HepG2 (cell line): ENCODE results near the gene CAMK1D. TPM values are rescaled to one million over a fixed set of nuclear protein-coding genes. Genes with fewer than 3 reads are reported as not detected.

Experiments used
- ATAC-seq: fragments of 200-7000 bp; cut with Tn5 transposase; 3 replicates; pipeline ENCODE4 v1.9.1; 2020; ENCODE audit warnings: mild to moderate bottlenecking, moderate library complexity
- BruUV-seq: library from RNA; stranded (reverse); fragments of 400-500 nt; replicated peaks from 2 replicates; lab custom pipeline; 2021; lab: Mats Ljungman, UMichigan
- CTCF ChIA-PET: fragments of 300-600 bp; formaldehyde crosslinking; extraction: SDS; loops from one replicate; lab custom pipeline; 2021; ENCODE audit warnings: low total read pairs, inconsistent platforms, low intra/inter-chr PET ratio; lab: Yijun Ruan, JAX
- POLR2A ChIA-PET: fragments of 350-600 bp; sonication (Branson Sonifier 250); formaldehyde crosslinking; loops from one replicate; lab custom pipeline; 2020; ENCODE audit warnings: antibody characterized with exemption, inconsistent platforms; lab: Yijun Ruan, JAX
- DNase-seq: peaks from one replicate; pipeline ENCODE4 v3.0.0-alpha.2; 2015; ENCODE audit warnings: low spot score
- FAIRE-seq: peaks from 3 replicates; lab custom pipeline; 2011; peaks lifted over from hg19 to GRCh38; lab: Jason Lieb, UNC
- H2AFZ ChIP-seq: one replicate; pipeline ENCODE4 v1.6.1; 2011; ENCODE audit warnings: low read length, inconsistent platforms
- H3K27ac ChIP-seq: fragments of 300-600 bp; 3 replicates; pipeline ENCODE4 v1.8.0; 2011; ENCODE audit warnings: mixed run types, mild to moderate bottlenecking, mixed read lengths, low read length, inconsistent platforms; ENCODE audit not compliant: insufficient read depth; ENCODE audit errors: extremely low read length
- H3K27me3 ChIP-seq, 2 experiments: fragments of 200-600 bp in 1 of 2; 2 replicates in 1 of 2; 3 replicates in 1 of 2; pipeline versions ENCODE4 v1.6.0 to v1.8.0; 2011; ENCODE audit warnings: low read length in 2 of 2, mild to moderate bottlenecking in 2 of 2, moderate library complexity in 2 of 2, inconsistent platforms in 1 of 2; ENCODE audit not compliant: insufficient read depth in 2 of 2, control insufficient read depth in 1 of 2
- H3K36me3 ChIP-seq, 2 experiments: fragments of 200-600 bp in 1 of 2; replicated peaks in 1 of 2; 2 replicates in 1 of 2; 3 replicates in 1 of 2; pipeline versions ENCODE4 v1.5.1 to v1.8.0; 2011; ENCODE audit warnings: low read length in 2 of 2, inconsistent platforms in 1 of 2; ENCODE audit not compliant: insufficient read depth in 2 of 2, control insufficient read depth in 1 of 2
- H3K4me1 ChIP-seq: 2 replicates; pipeline ENCODE4 v1.5.1; 2012; ENCODE audit warnings: low read length, inconsistent platforms; ENCODE audit not compliant: insufficient read depth
- H3K4me2 ChIP-seq: 2 replicates; pipeline ENCODE4 v1.6.0; 2011; ENCODE audit warnings: low read depth, low read length, inconsistent platforms
- H3K4me3 ChIP-seq, 3 experiments: fragments of 200-600 bp in 1 of 3; sonication (generic), shearing (Covaris generic) in 1 of 3; replicated peaks in 1 of 3; 2 replicates each; pipeline ENCODE4 v1.5.1; 2011 to 2016; ENCODE audit warnings: low read length in 3 of 3, inconsistent platforms in 2 of 3, low read depth in 2 of 3, mild to moderate bottlenecking in 2 of 3, control low read depth in 1 of 3, mixed read lengths in 1 of 3; ENCODE audit not compliant: insufficient read depth in 1 of 3
- H3K79me2 ChIP-seq: one replicate; pipeline ENCODE4 v1.6.1; 2011; ENCODE audit warnings: low read length, inconsistent platforms; ENCODE audit not compliant: insufficient read depth
- H3K9ac ChIP-seq: 2 replicates; pipeline ENCODE4 v1.6.0; 2011; ENCODE audit warnings: mild to moderate bottlenecking, low read depth, low read length, inconsistent platforms; ENCODE audit not compliant: insufficient read depth
- H3K9me3 ChIP-seq: 2 replicates; pipeline ENCODE4 v1.5.1; 2012; ENCODE audit warnings: mild to moderate bottlenecking, low read length
- H4K20me1 ChIP-seq: 2 replicates; pipeline ENCODE4 v1.6.0; 2011; ENCODE audit warnings: inconsistent platforms, mild to moderate bottlenecking, low read length, moderate library complexity; ENCODE audit not compliant: insufficient read depth
- ARNT2 ChIP-seq: sonication (generic); formaldehyde crosslinking; IDR thresholded peaks from 2 replicates; pipeline ENCODE4 v1.8.0; 2022; ENCODE audit warnings: mild to moderate bottlenecking, low read depth, missing genetic modification reagents, moderate library complexity
- BCL6 ChIP-seq: IDR thresholded peaks from 2 replicates; pipeline ENCODE4 v1.6.1; 2016; ENCODE audit warnings: missing genetic modification reagents, missing compliant biosample characterization
- ETV5 ChIP-seq: IDR thresholded peaks from 2 replicates; pipeline ENCODE4 v1.6.1; 2018; ENCODE audit warnings: missing biosample characterization, missing genetic modification reagents, inconsistent platforms, borderline replicate concordance
- HNRNPL ChIP-seq: fragments of 200-400 bp; formaldehyde crosslinking; IDR thresholded peaks from 2 replicates; pipeline ENCODE4 v1.6.1; 2017; ENCODE audit warnings: mild to moderate bottlenecking, low read depth, low read length
- HOXA7 ChIP-seq: sonication (generic); formaldehyde crosslinking; IDR thresholded peaks from 2 replicates; pipeline ENCODE4 v1.8.1; 2022; ENCODE audit warnings: mild to moderate bottlenecking, missing genetic modification reagents, moderate library complexity
- KMT2A ChIP-seq: sonication (generic); formaldehyde crosslinking; IDR thresholded peaks from 2 replicates; pipeline ENCODE4 v1.4.0; 2020; ENCODE audit warnings: missing genetic modification reagents
- MED8 ChIP-seq: sonication (generic); formaldehyde crosslinking; IDR thresholded peaks from 2 replicates; pipeline ENCODE4 v1.8.1; 2023; ENCODE audit warnings: mild to moderate bottlenecking, missing genetic modification reagents; ENCODE audit not compliant: insufficient replicate concordance
- POLR2G ChIP-seq: fragments of 200-400 bp; formaldehyde crosslinking; IDR thresholded peaks from 2 replicates; pipeline ENCODE4 v1.6.1; 2018; ENCODE audit warnings: mild to moderate bottlenecking, low read depth, low read length, moderate library complexity
- RBM22 ChIP-seq: fragments of 200-400 bp; formaldehyde crosslinking; optimal IDR thresholded peaks from 2 replicates; pipeline ENCODE3; 2017; ENCODE audit warnings: mild to moderate bottlenecking, low read length, moderate library complexity
- RNF2 ChIP-seq: fragments of 450-650 bp; conservative IDR thresholded peaks from 2 replicates; pipeline ENCODE4 v1.6.1; 2016; ENCODE audit warnings: low read depth
- SOX5 ChIP-seq: IDR thresholded peaks from 2 replicates; pipeline ENCODE4 v1.6.1; 2016; ENCODE audit warnings: borderline replicate concordance
- TCF7 ChIP-seq: sonication (generic); IDR thresholded peaks from 2 replicates; pipeline ENCODE4 v1.6.1; 2016; ENCODE audit warnings: antibody characterized with exemption, low read depth
- ZNF101 ChIP-seq: sonication (generic); formaldehyde crosslinking; IDR thresholded peaks from 2 replicates; pipeline ENCODE4 v1.4.0; 2020; ENCODE audit warnings: mild to moderate bottlenecking, low read depth, missing genetic modification reagents, borderline replicate concordance
- ZNF138 ChIP-seq: sonication (generic); formaldehyde crosslinking; IDR thresholded peaks from 2 replicates; pipeline ENCODE4 v1.5.0; 2020; ENCODE audit warnings: mild to moderate bottlenecking, low read depth, missing genetic modification reagents
- ZNF607 ChIP-seq: sonication (generic); formaldehyde crosslinking; IDR thresholded peaks from 2 replicates; pipeline ENCODE4 v1.5.1; 2020; ENCODE audit warnings: missing genetic modification reagents, mild to moderate bottlenecking, borderline replicate concordance
- ZNF619 ChIP-seq: sonication (generic); formaldehyde crosslinking; IDR thresholded peaks from 2 replicates; pipeline ENCODE4 v1.4.0; 2020; ENCODE audit warnings: mild to moderate bottlenecking, missing genetic modification reagents
- WGBS: methylation state at CpG from one replicate; pipeline ENCODE4 v1.1.6; 2017; ENCODE audit warnings: low lambda C conversion rate; 5-methylcytosine and 5-hydroxymethylcytosine counted together
- in situ Hi-C: cut with HindIII; loops from 2 replicates; pipeline ENCODE4 v1.10.0; 2017; ENCODE audit warnings: low pct_unique_long_range_greater_than_20kb; ENCODE audit not compliant: extremely low pct_ligation_motif_present
- intact Hi-C: fragments of 100-400 bp; cut with micrococcal nuclease; formaldehyde crosslinking; loops from one replicate; pipeline ENCODE4 v1.10.0; 2022; ENCODE audit not compliant: unreplicated experiment
- polyA plus RNA-seq, 8 experiments: library from polyadenylated mRNA; depleted of rRNA in 3 of 8; stranded (reverse) in 7 of 8; unstranded in 1 of 8; fragments of >200 nt; fragmentation: Illumina TruSeq in 4 of 8; extraction: Trizol in 4 of 8; gene quantifications; 2 replicates each; pipeline versions ENCODE4 v1.2.1 to v1.2.3, GENCODE V29; 2011 to 2016; ENCODE audit warnings: low read depth in 4 of 8, missing spikeins in 1 of 8, mixed read lengths in 1 of 8; ENCODE audit not compliant: insufficient read depth in 1 of 8
- total RNA-seq, 5 experiments: library from RNA; depleted of rRNA; stranded (reverse); fragments of >200 nt; fragmentation: Illumina TruSeq; extraction: Trizol; gene quantifications; 2 replicates each; pipeline ENCODE4 v1.2.3, GENCODE V29; 2016; ENCODE audit warnings: low read depth in 1 of 5
- TF ChIP-seq, protein P1 (sequence below): IDR thresholded peaks from 2 replicates; pipeline ENCODE4 v1.4.0; 2020; ENCODE audit warnings: mild to moderate bottlenecking, missing genetic modification reagents

Gene CAMK1D
- total and polyA plus RNA-seq, 2 of the 13 experiments (the other 11 are each of a cell fraction or from before 2014, with no cell fraction given): under 0.01 TPM; not detected in 1

DNA sequence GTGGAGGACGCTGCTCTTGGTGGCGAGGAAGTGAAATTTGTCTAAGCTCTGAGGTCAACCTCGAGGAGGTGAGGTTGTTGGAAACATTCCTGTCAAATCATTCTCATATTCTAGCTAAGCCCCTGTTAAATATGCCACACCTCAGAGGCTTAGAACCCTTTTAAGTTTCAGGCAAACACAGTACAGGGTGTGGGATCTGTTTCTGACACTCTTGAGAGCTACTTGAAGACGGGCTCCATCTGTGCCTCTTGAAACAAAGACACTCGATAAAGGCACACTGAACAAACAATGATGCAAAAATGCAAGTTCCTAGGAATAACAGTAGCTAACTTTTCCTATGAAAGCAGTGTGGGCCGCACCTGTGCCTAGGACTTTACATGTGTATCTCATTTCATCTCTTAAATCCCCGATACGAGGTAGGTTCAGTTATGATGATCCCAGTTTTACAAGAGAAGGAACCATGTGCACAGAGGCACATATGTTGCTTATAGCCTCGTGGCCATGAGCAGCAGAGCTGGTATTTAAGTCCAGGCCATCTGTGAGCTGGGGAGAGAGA lies 352.9 kb downstream of the CAMK1D start:
- DNase-seq (no peak), FAIRE-seq (no peak), ATAC-seq (no peak)
- intact Hi-C loops (no loop called here), in situ Hi-C loops (no loop called here)
- peaks cover 0 to 3% of the 10 kb centered on the region in 2 experiments; a peak in 4 of 5 replicates for H3K27me3 ChIP-seq
- H4K20me1 ChIP-seq: no peaks in the 10 kb centered on the region
- H3K79me2 ChIP-seq: no peaks in the 10 kb centered on the region
- H3K9me3 ChIP-seq: no peaks in the 10 kb centered on the region
- H2AFZ ChIP-seq: no peak overlapping the region
- no peak for TF ChIP-seq POLR2G
- TF ChIP-seq ETV5 (CRISPR knock-in tag): no peak
- TF ChIP-seq HNRNPL: no peak
- no peak for TF ChIP-seq BCL6 (CRISPR knock-in tag)
- TF ChIP-seq RNF2: no peak
- no peak for TF ChIP-seq TCF7
- TF ChIP-seq, protein P1, sequence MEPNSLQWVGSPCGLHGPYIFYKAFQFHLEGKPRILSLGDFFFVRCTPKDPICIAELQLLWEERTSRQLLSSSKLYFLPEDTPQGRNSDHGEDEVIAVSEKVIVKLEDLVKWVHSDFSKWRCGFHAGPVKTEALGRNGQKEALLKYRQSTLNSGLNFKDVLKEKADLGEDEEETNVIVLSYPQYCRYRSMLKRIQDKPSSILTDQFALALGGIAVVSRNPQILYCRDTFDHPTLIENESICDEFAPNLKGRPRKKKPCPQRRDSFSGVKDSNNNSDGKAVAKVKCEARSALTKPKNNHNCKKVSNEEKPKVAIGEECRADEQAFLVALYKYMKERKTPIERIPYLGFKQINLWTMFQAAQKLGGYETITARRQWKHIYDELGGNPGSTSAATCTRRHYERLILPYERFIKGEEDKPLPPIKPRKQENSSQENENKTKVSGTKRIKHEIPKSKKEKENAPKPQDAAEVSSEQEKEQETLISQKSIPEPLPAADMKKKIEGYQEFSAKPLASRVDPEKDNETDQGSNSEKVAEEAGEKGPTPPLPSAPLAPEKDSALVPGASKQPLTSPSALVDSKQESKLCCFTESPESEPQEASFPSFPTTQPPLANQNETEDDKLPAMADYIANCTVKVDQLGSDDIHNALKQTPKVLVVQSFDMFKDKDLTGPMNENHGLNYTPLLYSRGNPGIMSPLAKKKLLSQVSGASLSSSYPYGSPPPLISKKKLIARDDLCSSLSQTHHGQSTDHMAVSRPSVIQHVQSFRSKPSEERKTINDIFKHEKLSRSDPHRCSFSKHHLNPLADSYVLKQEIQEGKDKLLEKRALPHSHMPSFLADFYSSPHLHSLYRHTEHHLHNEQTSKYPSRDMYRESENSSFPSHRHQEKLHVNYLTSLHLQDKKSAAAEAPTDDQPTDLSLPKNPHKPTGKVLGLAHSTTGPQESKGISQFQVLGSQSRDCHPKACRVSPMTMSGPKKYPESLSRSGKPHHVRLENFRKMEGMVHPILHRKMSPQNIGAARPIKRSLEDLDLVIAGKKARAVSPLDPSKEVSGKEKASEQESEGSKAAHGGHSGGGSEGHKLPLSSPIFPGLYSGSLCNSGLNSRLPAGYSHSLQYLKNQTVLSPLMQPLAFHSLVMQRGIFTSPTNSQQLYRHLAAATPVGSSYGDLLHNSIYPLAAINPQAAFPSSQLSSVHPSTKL: no peak
- TF ChIP-seq ZNF619 (CRISPR knock-in tag): no peak
- TF ChIP-seq ARNT2: no peak
- no peak for TF ChIP-seq RBM22
- no peak for TF ChIP-seq MED8 (CRISPR knock-in tag)
- no peak for TF ChIP-seq KMT2A (CRISPR knock-in tag)
- no peak for TF ChIP-seq ZNF138
- no peak for TF ChIP-seq SOX5 (CRISPR knock-in tag)
- no peak for TF ChIP-seq ZNF607 (CRISPR knock-in tag)
- TF ChIP-seq HOXA7 (CRISPR knock-in tag): no peak
- TF ChIP-seq ZNF101: no peak
- H3K4me2 ChIP-seq: no peak overlapping the region
- CTCF ChIA-PET: no interaction called here
- no peak overlapping the region for H3K4me3 ChIP-seq
- H3K27ac ChIP-seq: no peak overlapping the region
- H3K36me3 ChIP-seq: no peaks in the 10 kb centered on the region
- POLR2A ChIA-PET: no interaction called here
- WGBS: 50% methylated on average over 9 of the region's 9 CpGs
- no peak overlapping the region for H3K9ac ChIP-seq
- BruUV-seq: no TSS peak
- peaks cover 23% of the 10 kb centered on the region for H3K4me1 ChIP-seq
